Left lung (tissue), 10 donors: ENCODE results near the gene PI4KA. TPM values are rescaled to one million over a fixed set of nuclear protein-coding genes. Genes with fewer than 3 reads are reported as not detected.
"Not testable (repeated sequence)": the region's sequence is repeated elsewhere in the genome, so short reads cannot be mapped to it uniquely, and the experiment has no call there.

Experiments used
- ATAC-seq: fragments of 200-7000 bp; cut with Tn5 transposase; one replicate; pipeline ENCODE4 v1.9.1; 2020; ENCODE audit warnings: moderate library complexity
- DNase-seq, 4 donors: peaks; one replicate each; pipeline ENCODE4 v3.0.0-alpha.2; 2013 to 2020
- H3K27ac ChIP-seq, 2 donors: fragments of 200-600 bp; sonication (generic) in 1 of 2; one replicate each; pipeline versions ENCODE4 v1.5.0 to v1.8.0; 2020 to 2021
- H3K27me3 ChIP-seq, 2 donors: fragments of 200-600 bp; sonication (generic) in 1 of 2; one replicate each; pipeline versions ENCODE4 v1.5.0 to v1.8.0; 2020 to 2021
- H3K36me3 ChIP-seq, 2 donors: fragments of 200-600 bp; sonication (generic) in 1 of 2; one replicate each; pipeline versions ENCODE4 v1.5.0 to v1.8.0; 2020 to 2021
- H3K4me1 ChIP-seq, 2 donors: fragments of 200-600 bp; one replicate each; pipeline ENCODE4 v1.8.0; 2021
- H3K4me3 ChIP-seq, 2 donors: fragments of 200-600 bp; sonication (generic) in 1 of 2; one replicate each; pipeline versions ENCODE4 v1.5.0 to v1.8.0; 2020 to 2021; ENCODE audit warnings: mild to moderate bottlenecking in 1 of 2
- H3K9me3 ChIP-seq, 2 donors: fragments of 200-600 bp; sonication (generic) in 1 of 2; one replicate each; pipeline versions ENCODE4 v1.5.0 to v1.8.0; 2020 to 2021
- intact Hi-C, 2 donors: fragments of 100-400 bp; cut with DNase I; formaldehyde crosslinking; loops; one replicate each; pipeline versions ENCODE4 v1.11.2 to v1.14.2; 2022
- polyA plus RNA-seq, 6 donors: library from polyadenylated mRNA; unstranded; fragments of 120-200 nt; gene quantifications; one replicate each; pipeline ENCODE4 v1.2.1, GENCODE V29; 2013; ENCODE audit not compliant: insufficient read length in 6 of 6
- total RNA-seq, 2 donors: library from RNA; stranded (reverse); fragmentation: NEBNext Ultra II Directional; extraction: Animal tissue kit (Norgen Biotek cat#: 25700); gene quantifications; one replicate each; pipeline ENCODE4 v1.2.1, GENCODE V29; 2021
- TF ChIP-seq, protein P1 (sequence below), 2 donors: fragments of 200-600 bp; sonication (generic) in 1 of 2; IDR thresholded peaks; one replicate each; pipeline versions ENCODE4 v1.5.0 to v1.8.0; 2021; ENCODE audit warnings: antibody characterized with exemption in 2 of 2
- donor health status: DM: no; HTN: yes; CAD: no.
- donor health status: DM: no; HTN: no; CAD: no.

PI4KA gene
- total and polyA plus RNA-seq, 8 donors, result 60.5 to 108 (median 70.0) TPM

DNA sequence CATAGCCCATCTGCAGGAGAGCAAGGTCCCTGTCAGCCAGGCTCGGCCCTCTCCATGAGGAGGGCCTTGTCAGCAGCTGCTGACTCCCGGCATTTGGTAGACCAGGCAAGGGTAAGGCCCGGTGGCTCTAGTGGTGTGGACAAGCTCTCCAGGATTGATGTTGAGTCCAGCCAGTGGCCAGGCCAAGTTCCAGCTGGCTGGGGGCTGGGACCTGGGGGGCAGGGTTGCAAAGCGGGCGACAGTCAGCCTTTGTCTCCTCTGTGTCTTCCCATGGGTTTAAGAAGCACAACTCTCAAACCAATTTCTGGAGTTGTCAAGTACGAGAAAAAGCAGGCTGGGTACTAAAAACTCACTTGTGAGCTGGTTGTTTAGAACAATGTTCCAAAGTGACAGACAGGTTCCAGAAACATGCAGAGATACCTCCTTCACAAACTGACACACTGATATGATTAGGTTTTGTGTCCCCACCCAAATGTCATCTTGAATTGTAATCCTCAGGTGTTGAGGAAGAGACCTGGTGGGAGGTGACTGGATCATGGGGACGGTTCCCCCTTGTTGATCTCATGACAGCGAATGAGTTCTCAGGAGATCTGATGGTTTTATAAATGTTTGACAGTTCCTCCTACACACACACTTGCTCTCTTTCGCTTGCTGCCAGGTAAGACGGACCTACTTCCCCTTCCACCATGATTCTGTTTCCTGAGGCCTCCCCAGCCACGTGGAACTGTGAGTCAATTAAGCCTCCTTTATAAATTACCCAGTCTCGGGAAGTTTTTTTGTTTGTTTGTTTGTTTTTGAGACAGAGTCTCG, 137.0 kb downstream of the PI4KA start:
- DNase-seq, result no peak
- ATAC-seq, result no peak

DNA sequence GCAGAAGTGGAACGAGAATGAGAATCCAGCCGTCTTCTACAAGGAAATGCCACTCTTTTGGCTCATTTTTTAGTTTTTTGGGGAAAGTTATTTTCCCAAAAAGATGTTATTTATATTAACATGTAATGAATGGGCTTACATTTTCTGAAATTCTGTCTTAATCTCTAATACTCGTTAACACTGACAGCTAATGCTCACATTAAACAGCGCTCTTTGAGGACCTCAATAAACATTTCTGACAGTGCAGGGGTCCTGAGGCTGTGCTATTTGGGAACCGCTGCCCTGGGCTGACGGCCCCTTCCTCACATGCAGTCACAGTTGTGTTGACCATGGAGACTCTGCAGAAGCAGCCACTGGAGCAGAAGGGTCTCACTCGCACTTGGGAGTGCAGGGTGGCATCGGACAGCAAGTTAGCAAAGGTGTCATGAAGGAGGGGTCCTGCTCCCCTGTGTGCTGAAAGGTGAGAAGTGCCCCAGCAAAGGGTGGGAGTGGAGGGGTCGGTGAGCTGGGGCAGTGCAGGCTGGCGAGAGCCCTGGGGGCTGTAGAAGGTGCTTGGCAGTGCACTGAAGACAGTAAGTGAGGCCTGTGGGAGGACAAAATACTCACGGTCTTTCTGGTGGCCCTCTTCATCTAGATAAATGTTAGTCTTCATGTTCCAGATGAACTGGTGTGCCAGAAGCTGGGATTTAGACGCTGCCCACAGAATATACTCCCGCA, 137.8 kb downstream of the PI4KA start:
- ATAC-seq (no peak), DNase-seq (no peak)
- TF ChIP-seq, protein P1, sequence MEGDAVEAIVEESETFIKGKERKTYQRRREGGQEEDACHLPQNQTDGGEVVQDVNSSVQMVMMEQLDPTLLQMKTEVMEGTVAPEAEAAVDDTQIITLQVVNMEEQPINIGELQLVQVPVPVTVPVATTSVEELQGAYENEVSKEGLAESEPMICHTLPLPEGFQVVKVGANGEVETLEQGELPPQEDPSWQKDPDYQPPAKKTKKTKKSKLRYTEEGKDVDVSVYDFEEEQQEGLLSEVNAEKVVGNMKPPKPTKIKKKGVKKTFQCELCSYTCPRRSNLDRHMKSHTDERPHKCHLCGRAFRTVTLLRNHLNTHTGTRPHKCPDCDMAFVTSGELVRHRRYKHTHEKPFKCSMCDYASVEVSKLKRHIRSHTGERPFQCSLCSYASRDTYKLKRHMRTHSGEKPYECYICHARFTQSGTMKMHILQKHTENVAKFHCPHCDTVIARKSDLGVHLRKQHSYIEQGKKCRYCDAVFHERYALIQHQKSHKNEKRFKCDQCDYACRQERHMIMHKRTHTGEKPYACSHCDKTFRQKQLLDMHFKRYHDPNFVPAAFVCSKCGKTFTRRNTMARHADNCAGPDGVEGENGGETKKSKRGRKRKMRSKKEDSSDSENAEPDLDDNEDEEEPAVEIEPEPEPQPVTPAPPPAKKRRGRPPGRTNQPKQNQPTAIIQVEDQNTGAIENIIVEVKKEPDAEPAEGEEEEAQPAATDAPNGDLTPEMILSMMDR (IDR thresholded peaks at IDR 0.05), result no peak
- intact Hi-C loops, result loop anchor here in 1 of 2 donors (10.0 kb wide), 1 partner anchor 64 kb away; no protein-coding TSS in a partner anchor
- no peak overlapping the region for H3K27ac ChIP-seq
- H3K9me3 ChIP-seq, result no peaks in the 10 kb centered on the region
- no peaks in the 10 kb centered on the region for H3K4me1 ChIP-seq
- H3K27me3 ChIP-seq, result no peaks in the 10 kb centered on the region
- H3K36me3 ChIP-seq, result peaks cover 0 to 57% of the 10 kb centered on the region in 2 donors
- H3K4me3 ChIP-seq, result no peak overlapping the region

More for the DNA sequence above, 137.0 kb downstream of the PI4KA start:
- H3K4me1 ChIP-seq, result no peaks in the 10 kb centered on the region
- TF ChIP-seq, protein P1 (IDR thresholded peaks at IDR 0.05), result no peak
- H3K36me3 ChIP-seq, result peaks cover 0 to 62% of the 10 kb centered on the region in 2 donors
- intact Hi-C loops, result loop anchor here in 1 of 2 donors (10.0 kb wide), 1 partner anchor 63 kb away; no protein-coding TSS in a partner anchor
- no peaks in the 10 kb centered on the region for H3K9me3 ChIP-seq
- H3K4me3 ChIP-seq, result no peak overlapping the region
- H3K27ac ChIP-seq, result no peak overlapping the region
- H3K27me3 ChIP-seq, result no peaks in the 10 kb centered on the region

DNA sequence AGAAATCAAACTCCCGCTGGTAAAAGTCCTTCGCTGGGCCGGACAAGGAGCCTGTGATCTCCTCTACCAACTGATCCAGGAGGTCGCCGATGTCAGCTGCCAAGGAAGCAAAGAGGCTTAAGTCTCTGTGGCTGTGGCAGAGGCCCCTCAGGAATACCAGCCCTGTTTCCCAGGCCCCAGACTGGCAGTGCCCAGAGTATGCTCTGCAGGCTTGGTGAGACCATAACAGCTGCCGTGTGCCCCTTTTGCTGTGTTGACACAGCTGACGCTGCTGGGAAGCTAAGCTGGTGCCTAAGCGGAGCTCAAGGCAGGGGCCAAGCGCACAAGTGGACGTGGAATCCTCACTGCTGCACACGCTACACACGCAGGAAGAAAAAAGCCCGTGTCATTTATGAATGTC, 139.9 kb downstream of the PI4KA start:
- ATAC-seq, result not testable (repeated sequence)
- H3K36me3 ChIP-seq, result peaks cover 0 to 61% of the 10 kb centered on the region in 2 donors

DNA sequence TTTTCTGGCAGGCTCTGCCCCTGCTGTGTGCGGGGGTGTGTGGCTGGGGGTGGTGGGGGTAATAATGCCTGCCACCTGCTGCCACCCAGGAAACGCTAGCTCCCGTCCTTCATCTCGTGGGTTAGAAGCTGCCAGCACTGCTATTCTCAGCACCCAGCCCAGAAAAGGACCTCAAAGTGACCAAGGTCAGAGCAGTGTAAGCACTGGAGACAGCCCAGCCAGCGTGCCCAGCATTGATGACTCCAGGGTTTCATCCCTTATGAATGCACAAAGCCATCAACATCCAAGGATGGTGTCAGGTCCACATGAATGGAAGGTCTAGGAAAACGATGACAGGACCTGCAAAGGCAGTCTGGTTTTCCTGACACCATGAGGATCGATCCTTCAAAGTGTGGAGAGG, 140.6 kb downstream of the PI4KA start:
- intact Hi-C loops, H3K4me3 ChIP-seq: not testable (repeated sequence)

More for the DNA sequence above, 139.9 kb downstream of the PI4KA start:
- H3K9me3 ChIP-seq, H3K27ac ChIP-seq, H3K4me3 ChIP-seq, H3K4me1 ChIP-seq, DNase-seq, intact Hi-C loops, H3K27me3 ChIP-seq: not testable (repeated sequence)

DNA sequence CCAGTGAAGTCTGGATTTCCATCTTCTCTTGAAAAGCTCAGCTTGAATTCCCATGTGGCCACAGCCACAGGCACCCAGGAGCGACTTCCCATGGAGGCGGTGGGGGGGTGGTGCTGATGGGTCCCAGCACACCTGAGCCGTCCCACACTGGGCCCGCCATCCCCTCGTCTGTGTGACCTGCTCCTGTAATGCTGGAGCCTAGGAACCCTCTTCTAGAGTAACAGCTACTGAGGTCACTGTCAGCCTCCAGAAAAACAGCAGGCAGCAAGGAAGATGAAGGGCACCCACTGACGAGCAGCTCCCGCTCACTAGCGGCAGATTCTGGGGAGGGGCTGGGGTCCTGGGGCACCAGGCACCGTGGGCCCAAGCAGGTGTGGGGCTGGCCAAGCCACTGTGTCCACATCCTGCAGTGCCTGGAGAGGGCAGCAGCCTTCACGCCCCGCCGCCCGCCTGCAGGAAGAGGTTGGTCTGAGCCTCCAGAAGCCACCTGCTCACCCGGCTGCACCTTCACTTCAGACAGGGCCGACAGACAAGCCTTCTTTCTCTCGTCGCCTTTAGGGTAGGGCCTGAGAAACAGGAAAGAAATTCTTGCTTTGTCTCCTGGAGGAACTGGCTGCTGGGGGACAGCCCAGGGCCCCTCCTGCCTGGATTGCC, 141.3 kb downstream of the PI4KA start:
- H3K27ac ChIP-seq, H3K4me3 ChIP-seq, H3K9me3 ChIP-seq, H3K4me1 ChIP-seq, intact Hi-C loops, H3K27me3 ChIP-seq, ATAC-seq, DNase-seq: not testable (repeated sequence)
- H3K36me3 ChIP-seq, result peaks cover 0 to 68% of the 10 kb centered on the region in 2 donors

More for the DNA sequence above, 140.6 kb downstream of the PI4KA start:
- H3K4me1 ChIP-seq, DNase-seq, H3K27me3 ChIP-seq, H3K9me3 ChIP-seq, ATAC-seq, H3K27ac ChIP-seq: not testable (repeated sequence)
- peaks cover 0 to 64% of the 10 kb centered on the region in 2 donors for H3K36me3 ChIP-seq

DNA sequence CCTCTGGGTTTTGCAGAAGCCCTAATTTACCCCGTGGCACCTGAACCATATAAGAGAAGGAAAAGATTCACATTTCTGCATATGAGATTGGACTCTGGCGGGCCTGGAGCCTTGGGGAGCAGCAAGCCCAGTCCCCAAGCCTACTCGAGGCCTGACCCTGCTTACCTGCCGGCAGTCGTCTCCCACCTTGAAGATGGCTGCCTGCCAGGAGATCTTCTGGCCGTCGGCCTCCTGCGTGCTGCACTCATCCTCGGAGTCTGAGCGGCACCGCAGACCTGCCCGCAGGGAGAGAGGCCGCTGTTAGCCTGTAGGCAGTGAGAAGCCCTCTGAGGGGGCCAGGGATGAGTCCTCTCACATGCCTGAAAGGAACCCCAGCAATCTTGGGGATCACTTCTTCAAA, 145.5 kb downstream of the PI4KA start:
- intact Hi-C loops, H3K27ac ChIP-seq, H3K9me3 ChIP-seq, H3K4me3 ChIP-seq, H3K27me3 ChIP-seq, H3K4me1 ChIP-seq, ATAC-seq: not testable (repeated sequence)
- peak in 1 of 4 donors; percentile 47 for DNase-seq
- H3K36me3 ChIP-seq, result peaks cover 0 to 74% of the 10 kb centered on the region in 2 donors

DNA sequence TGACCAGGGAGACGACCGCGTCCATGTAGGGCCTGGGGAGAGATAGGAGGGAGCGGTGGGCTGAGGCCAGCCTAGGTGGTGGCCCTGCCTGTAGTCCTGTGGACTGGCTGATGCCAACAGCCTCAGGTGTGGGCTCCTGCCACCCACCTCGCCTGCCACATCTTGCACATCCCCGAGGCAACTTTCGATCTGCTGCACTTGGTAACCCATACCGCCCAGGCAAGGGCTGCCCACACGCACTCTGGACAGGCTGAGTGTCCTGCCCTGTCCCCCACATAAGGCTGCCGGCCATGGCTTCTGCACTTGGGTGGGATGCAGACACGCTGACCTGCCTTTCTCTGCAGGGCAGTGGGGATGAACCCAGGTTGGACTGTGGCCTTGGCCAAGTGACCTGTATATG, 148.6 kb downstream of the PI4KA start:
- H3K36me3 ChIP-seq, result peaks cover 0 to 62% of the 10 kb centered on the region in 2 donors
- H3K9me3 ChIP-seq, H3K4me1 ChIP-seq, intact Hi-C loops, H3K4me3 ChIP-seq, H3K27me3 ChIP-seq, H3K27ac ChIP-seq, DNase-seq, ATAC-seq: not testable (repeated sequence)

DNA sequence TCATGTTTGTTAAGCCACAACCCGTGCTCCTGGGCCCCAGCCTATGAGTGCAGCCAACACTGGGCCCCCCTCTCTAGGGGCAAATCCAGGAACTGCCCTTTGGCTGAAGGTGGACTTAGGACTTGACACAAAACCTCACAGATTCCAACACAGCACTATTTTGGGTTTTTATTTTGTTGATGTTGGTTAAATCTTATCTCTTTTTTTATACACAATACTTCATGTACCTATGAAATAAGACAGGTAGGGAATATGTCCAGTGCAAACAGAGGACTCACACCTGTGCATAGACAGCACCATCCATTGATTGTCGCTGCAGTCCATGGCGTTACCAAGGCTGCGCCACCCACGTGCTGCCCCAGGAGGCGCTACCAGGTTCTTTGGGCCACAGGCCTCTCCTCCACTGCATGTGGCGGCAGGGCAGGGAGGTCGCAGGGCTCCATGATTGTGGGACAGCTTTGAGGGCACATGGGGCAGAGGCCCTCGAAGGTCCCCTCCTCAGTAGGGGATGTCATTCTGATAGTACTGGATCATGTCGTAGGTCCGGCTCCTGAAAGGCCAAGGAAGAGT, 151.0 kb downstream of the PI4KA start:
- ATAC-seq, result not testable (repeated sequence)

DNA sequence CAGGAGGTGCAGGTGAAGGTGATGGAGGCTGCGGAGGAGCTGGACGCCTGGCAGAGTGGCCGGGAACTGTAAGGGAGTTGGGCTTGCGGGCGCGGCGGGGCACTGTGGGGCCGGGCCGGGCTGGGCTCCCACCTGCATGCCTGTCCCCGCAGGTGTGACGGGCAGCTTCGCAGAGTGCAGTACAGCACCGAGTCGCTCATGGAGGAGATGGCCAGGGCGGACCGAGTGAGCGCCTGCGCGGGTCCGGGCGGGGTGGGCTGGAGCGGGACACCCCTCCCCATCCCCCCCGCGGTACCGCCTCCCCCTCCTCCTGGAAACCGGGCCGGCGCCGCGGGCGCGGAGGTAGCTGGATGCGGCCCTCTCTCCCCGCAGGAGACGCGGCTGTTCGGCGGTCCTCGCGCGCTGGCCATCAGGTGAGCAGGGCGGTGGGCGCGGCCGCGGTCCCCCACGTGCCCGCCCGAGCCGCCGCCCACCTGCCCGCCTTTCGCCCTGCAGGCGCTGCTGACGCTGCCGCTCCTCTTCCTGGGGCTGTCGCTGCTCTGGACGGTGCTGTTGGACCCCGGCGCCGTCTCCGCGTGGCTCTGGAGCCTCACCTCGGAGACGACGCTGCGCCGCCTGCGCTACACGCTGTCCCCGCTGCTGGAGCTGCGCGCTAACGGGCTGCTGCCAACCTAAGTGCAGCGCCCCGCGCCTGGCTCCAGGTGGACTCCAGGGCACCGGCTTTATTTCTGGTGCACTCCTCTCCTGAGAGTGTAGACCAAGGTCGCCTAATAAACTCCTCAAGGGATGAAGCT, 154.6 kb downstream of the PI4KA start:
- H3K9me3 ChIP-seq, H3K27ac ChIP-seq, intact Hi-C loops: not testable (repeated sequence)
- Histone ChIP-seq H3K4me1 (peaks cover 0 to 15% of the 10 kb centered on the region in 2 donors), H3K36me3 (peaks cover 0 to 15% of the 10 kb centered on the region in 2 donors), H3K4me3 (peak overlapping the region; percentile 2 to 60), H3K27me3 (peaks cover 0 to 14% of the 10 kb centered on the region in 2 donors)
- peak in 1 of 4 donors; percentile 85 for DNase-seq
- peak; percentile 0 for ATAC-seq

More for the DNA sequence above, 151.0 kb downstream of the PI4KA start:
- H3K36me3 ChIP-seq, result peaks cover 0 to 45% of the 10 kb centered on the region in 2 donors
- H3K4me1 ChIP-seq, intact Hi-C loops, H3K27ac ChIP-seq, H3K9me3 ChIP-seq, DNase-seq, H3K4me3 ChIP-seq: not testable (repeated sequence)
- H3K27me3 ChIP-seq, result peaks cover 0 to 14% of the 10 kb centered on the region in 2 donors
